Sigmoid colon (tissue), 4 donors: ENCODE measurements around the gene DMRTC1.
"Not testable (repeated sequence)": the region's sequence is repeated elsewhere in the genome, so short reads cannot be mapped to it uniquely, and the experiment has no call there.

Experiments
- CTCF ChIP-seq, 4 experiments: fragments of 450-650 bp in 3 of 4; fragments of 200-600 bp in 1 of 4; IDR thresholded peaks; one replicate each; pipeline ENCODE4 v1.5.1; 2016 to 2019; ENCODE audit warnings: antibody characterized with exemption in 4 of 4, mild to moderate bottlenecking in 3 of 4, moderate library complexity in 2 of 4
- EP300 ChIP-seq, 4 donors: sonication (generic); formaldehyde crosslinking; IDR thresholded peaks; one replicate each; pipeline ENCODE4 v1.6.1; 2017; ENCODE audit warnings: antibody characterized with exemption in 4 of 4
- POLR2A ChIP-seq, 2 donors: fragments of 450-650 bp; IDR thresholded peaks; one replicate each; pipeline ENCODE4 v1.6.1; 2016; ENCODE audit warnings: antibody characterized with exemption in 2 of 2, mild to moderate bottlenecking in 2 of 2, moderate library complexity in 2 of 2
- POLR2AphosphoS5 ChIP-seq, 4 donors: sonication (generic); formaldehyde crosslinking; IDR thresholded peaks; one replicate each; pipeline ENCODE4 v1.6.1; 2017; ENCODE audit warnings: antibody characterized with exemption in 4 of 4

- not testable (repeated sequence) for TF ChIP-seq CTCF, POLR2A, POLR2AphosphoS5, EP300 (IDR thresholded peaks at IDR 0.05)
Observed at GRCh38 chrX:72936882-72937455, 6.7 kb downstream of the DMRTC1 start.
